Measurements from ENCODE around the gene EID1.

Gene EID1

DNA sequence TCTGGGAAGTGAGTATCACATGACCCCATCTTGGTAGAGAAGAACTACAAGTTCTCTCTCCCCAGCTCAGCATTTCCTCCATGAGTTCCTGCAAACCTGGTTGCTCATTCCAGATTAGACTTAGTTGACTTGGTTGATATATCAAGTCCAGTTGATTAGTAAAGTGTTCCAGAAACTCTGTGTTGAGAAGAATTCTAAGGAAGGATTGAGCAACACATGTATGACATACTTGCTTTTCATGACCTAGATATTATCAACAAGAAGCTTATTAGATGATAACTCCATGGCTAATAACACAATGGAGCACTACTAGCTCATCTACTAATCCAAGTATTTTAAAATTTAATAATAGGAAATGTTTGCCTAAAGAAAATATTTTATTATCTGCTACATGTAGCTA lies 6.4 kb upstream of the EID1 start:
- Histone ChIP-seq H3K4me3 (replicated peaks; ENCODE audit: low read depth, low read length) (no peak overlapping the region), H3K36me3 (ENCODE audit: control insufficient read depth, insufficient read depth, low read length) (no peaks in the 10 kb centered on the region), H3K27me3 (replicated peaks; ENCODE audit: control insufficient read depth, insufficient read depth, low read length) (no peaks in the 10 kb centered on the region)
- no peak for TF ChIP-seq CTCF (IDR thresholded peaks at IDR 0.05; ENCODE audit: insufficient read depth, low read length, poor library complexity, severe bottlenecking)
- DNase-seq (ENCODE audit: extremely low read depth, insufficient read length): no peak

GRCh38 chr15:48872632-48873031 lies 5.3 kb upstream of the EID1 start:
- no peak for DNase-seq (ENCODE audit: extremely low read depth, insufficient read length)
- Histone ChIP-seq H3K4me3 (replicated peaks; ENCODE audit: low read depth, low read length) (no peak overlapping the region), H3K36me3 (ENCODE audit: control insufficient read depth, insufficient read depth, low read length) (no peaks in the 10 kb centered on the region), H3K27me3 (replicated peaks; ENCODE audit: control insufficient read depth, insufficient read depth, low read length) (no peaks in the 10 kb centered on the region)
- no peak for TF ChIP-seq CTCF (IDR thresholded peaks at IDR 0.05; ENCODE audit: insufficient read depth, low read length, poor library complexity, severe bottlenecking)

- Histone ChIP-seq H3K27me3 (replicated peaks; ENCODE audit: control insufficient read depth, insufficient read depth, low read length) (no peaks in the 10 kb centered on the region), H3K36me3 (ENCODE audit: control insufficient read depth, insufficient read depth, low read length) (no peaks in the 10 kb centered on the region), H3K4me3 (replicated peaks; ENCODE audit: low read depth, low read length) (no peak overlapping the region)
- no peak for TF ChIP-seq CTCF (IDR thresholded peaks at IDR 0.05; ENCODE audit: insufficient read depth, low read length, poor library complexity, severe bottlenecking)
- no peak for DNase-seq (ENCODE audit: extremely low read depth, insufficient read length)
These were observed 2.5 kb upstream of the EID1 start for GRCh38 chr15:48875241-48875960.

DNA sequence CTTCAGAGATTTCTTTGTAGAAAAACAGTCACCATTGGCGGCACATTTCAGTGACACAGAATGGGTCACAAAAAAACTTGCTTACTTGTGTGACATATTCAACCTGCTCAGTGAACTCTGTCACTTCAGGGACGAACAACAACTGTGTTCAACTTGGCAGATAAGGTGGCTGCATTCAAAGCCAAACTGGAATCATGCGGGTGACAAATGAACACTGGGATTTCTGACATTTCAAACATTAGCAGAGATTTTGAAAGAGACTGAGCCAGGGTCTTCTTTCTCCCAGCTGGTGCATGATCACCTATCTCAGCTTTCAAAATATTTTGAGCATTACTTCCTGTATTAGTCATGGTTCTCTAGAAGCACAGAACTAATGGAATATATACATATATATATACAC lies 1.9 kb upstream of the EID1 start:
- H3K36me3 ChIP-seq (ENCODE audit: control insufficient read depth, insufficient read depth, low read length): no peaks in the 10 kb centered on the region
- no peak for TF ChIP-seq CTCF (IDR thresholded peaks at IDR 0.05; ENCODE audit: insufficient read depth, low read length, poor library complexity, severe bottlenecking)
- no peak overlapping the region for H3K4me3 ChIP-seq (replicated peaks; ENCODE audit: low read depth, low read length)
- no peaks in the 10 kb centered on the region for H3K27me3 ChIP-seq (replicated peaks; ENCODE audit: control insufficient read depth, insufficient read depth, low read length)
- DNase-seq (ENCODE audit: extremely low read depth, insufficient read length): no peak

DNA sequence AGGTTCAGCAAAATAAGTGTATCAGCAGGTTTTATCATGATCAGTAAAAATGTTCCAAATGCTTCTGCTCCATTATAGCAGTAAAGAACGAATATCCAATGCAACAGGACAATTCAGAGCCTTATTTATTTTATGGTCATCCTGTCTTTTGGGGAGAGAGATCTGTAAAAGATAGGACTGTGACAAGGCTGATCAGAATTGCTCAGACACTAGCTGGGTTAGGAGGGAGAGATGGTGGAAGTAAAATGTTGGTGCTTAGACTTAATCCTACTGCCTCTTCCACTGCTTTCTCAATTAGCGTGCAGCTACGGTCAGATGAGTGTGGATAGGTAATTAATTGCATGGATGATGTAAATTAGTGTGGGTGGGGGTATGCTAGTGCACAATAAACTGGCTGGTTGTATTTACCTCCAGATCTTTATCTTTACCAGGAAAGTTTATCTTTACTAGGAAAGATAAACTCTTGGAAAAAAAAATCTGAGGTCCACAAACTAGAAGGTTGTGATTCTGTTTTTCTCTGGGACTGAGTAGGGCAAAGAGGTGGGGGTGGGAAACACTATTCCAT lies 2.2 kb downstream of the EID1 start:
- TF ChIP-seq CTCF (IDR thresholded peaks at IDR 0.05; ENCODE audit: insufficient read depth, low read length, poor library complexity, severe bottlenecking): no peak
- Histone ChIP-seq H3K36me3 (ENCODE audit: control insufficient read depth, insufficient read depth, low read length) (no peaks in the 10 kb centered on the region), H3K27me3 (replicated peaks; ENCODE audit: control insufficient read depth, insufficient read depth, low read length) (no peaks in the 10 kb centered on the region), H3K4me3 (replicated peaks; ENCODE audit: low read depth, low read length) (0 out of 2 replicates have a peak overlapping the region, but pooled peaks have one; percentile 3)
- DNase-seq (ENCODE audit: extremely low read depth, insufficient read length): no peak

All from GM06990 (cell line).